NCI-H187 treated with DMSO at 0.1 percent for 48 hours (cell line): ENCODE measurements around the gene TRAPPC6A.
"Not testable (repeated sequence)": the region's sequence is repeated elsewhere in the genome, so short reads cannot be mapped to it uniquely, and the experiment has no call there.

Experiments used
- DNase-seq: peaks from one replicate; lab custom pipeline; 2025; lab: John Stamatoyannopoulos, UW

The TRAPPC6A gene

GRCh38 chr19:45130236-45130635 lies 47.8 kb downstream of the TRAPPC6A start:
- no peak for DNase-seq

GRCh38 chr19:45128806-45129205 lies 49.2 kb downstream of the TRAPPC6A start:
- DNase-seq = no peak

GRCh38 chr19:45128146-45128545 lies 49.9 kb downstream of the TRAPPC6A start:
- no peak for DNase-seq

GRCh38 chr19:45126654-45127053 lies 51.4 kb downstream of the TRAPPC6A start:
- no peak for DNase-seq

GRCh38 chr19:45125975-45126493 lies 52.0 kb downstream of the TRAPPC6A start:
- no peak for DNase-seq

- DNase-seq = no peak
Measured at GRCh38 chr19:45125360-45125759, 52.7 kb downstream of the TRAPPC6A start.

- DNase-seq = no peak
Measured at GRCh38 chr19:45124021-45124420, 54.0 kb downstream of the TRAPPC6A start.

- no peak for DNase-seq
Measured at GRCh38 chr19:45123440-45123850, 54.6 kb downstream of the TRAPPC6A start.

GRCh38 chr19:45122832-45123231 lies 55.2 kb downstream of the TRAPPC6A start:
- DNase-seq = no peak

- DNase-seq = no peak
Measured at GRCh38 chr19:45121827-45122345, 56.2 kb downstream of the TRAPPC6A start.

GRCh38 chr19:45119582-45119981 lies 58.5 kb downstream of the TRAPPC6A start:
- DNase-seq = no peak

- DNase-seq = not testable (repeated sequence)
Measured at GRCh38 chr19:45118591-45119355, 59.3 kb downstream of the TRAPPC6A start.

GRCh38 chr19:45118106-45118505 lies 59.9 kb downstream of the TRAPPC6A start:
- no peak for DNase-seq

GRCh38 chr19:45117671-45118070 lies 60.4 kb downstream of the TRAPPC6A start:
- DNase-seq = no peak

- DNase-seq = peak; percentile 93
Measured at GRCh38 chr19:45117167-45117594, 60.9 kb downstream of the TRAPPC6A start.

GRCh38 chr19:45115809-45116615 lies 62.0 kb downstream of the TRAPPC6A start:
- DNase-seq = peak; percentile 85

- DNase-seq = no peak
Measured at GRCh38 chr19:45114116-45114515, 63.9 kb downstream of the TRAPPC6A start.

GRCh38 chr19:45113628-45114027 lies 64.4 kb downstream of the TRAPPC6A start:
- peak; percentile 93 for DNase-seq
